GM06990 (cell line): Measurements from ENCODE around the gene SCAMP1.

Source experiments
- DNase-seq: peaks from one replicate; pipeline ENCODE4 v3.0.0-alpha.2; 2011; ENCODE audit not compliant: insufficient read length; ENCODE audit errors: extremely low read depth
- H3K27me3 ChIP-seq: replicated peaks from 2 replicates; pipeline ENCODE4 v1.6.0; 2011; ENCODE audit warnings: low read length; ENCODE audit not compliant: control insufficient read depth, insufficient read depth
- H3K36me3 ChIP-seq: 2 replicates; pipeline ENCODE4 v1.5.1; 2011; ENCODE audit warnings: low read length; ENCODE audit not compliant: control insufficient read depth, insufficient read depth
- H3K4me3 ChIP-seq: replicated peaks from 2 replicates; pipeline ENCODE4 v1.5.1; 2011; ENCODE audit warnings: low read depth, mild to moderate bottlenecking, control low read depth, low read length
- TF ChIP-seq, protein P1 (sequence below): IDR thresholded peaks from 2 replicates; pipeline ENCODE4 v1.5.1; 2011; ENCODE audit warnings: low read length, control low read depth, mild to moderate bottlenecking, inconsistent platforms; ENCODE audit not compliant: insufficient read depth, poor library complexity, severe bottlenecking

Gene SCAMP1

DNA sequence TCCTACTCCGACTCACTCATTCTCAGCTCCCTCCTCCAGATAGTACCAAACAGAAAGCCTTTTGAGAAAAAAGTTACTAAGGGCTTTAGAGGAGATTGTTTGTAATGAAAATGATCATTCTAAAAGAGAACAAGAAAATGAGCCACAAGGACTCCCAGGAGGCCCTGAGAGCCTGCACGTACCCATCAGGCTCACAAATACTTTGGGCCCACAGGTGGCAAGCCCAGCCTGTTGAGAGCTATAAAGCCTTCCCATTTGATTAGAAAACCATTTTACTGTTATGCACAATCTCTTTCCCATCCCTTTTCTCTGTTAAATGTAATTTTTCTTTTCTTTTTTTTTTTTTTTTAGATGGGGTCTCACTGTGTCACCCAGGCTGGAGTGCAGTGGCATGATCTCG is 152.0 kb downstream of the SCAMP1 start:
- Histone ChIP-seq H3K27me3 (no peaks in the 10 kb centered on the region), H3K36me3 (peaks cover 1% of the 10 kb centered on the region; the same call in 1 of the 2 replicates), H3K4me3 (no peak overlapping the region)
- TF ChIP-seq, protein P1, sequence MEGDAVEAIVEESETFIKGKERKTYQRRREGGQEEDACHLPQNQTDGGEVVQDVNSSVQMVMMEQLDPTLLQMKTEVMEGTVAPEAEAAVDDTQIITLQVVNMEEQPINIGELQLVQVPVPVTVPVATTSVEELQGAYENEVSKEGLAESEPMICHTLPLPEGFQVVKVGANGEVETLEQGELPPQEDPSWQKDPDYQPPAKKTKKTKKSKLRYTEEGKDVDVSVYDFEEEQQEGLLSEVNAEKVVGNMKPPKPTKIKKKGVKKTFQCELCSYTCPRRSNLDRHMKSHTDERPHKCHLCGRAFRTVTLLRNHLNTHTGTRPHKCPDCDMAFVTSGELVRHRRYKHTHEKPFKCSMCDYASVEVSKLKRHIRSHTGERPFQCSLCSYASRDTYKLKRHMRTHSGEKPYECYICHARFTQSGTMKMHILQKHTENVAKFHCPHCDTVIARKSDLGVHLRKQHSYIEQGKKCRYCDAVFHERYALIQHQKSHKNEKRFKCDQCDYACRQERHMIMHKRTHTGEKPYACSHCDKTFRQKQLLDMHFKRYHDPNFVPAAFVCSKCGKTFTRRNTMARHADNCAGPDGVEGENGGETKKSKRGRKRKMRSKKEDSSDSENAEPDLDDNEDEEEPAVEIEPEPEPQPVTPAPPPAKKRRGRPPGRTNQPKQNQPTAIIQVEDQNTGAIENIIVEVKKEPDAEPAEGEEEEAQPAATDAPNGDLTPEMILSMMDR: no peak
- DNase-seq: no peak

DNA sequence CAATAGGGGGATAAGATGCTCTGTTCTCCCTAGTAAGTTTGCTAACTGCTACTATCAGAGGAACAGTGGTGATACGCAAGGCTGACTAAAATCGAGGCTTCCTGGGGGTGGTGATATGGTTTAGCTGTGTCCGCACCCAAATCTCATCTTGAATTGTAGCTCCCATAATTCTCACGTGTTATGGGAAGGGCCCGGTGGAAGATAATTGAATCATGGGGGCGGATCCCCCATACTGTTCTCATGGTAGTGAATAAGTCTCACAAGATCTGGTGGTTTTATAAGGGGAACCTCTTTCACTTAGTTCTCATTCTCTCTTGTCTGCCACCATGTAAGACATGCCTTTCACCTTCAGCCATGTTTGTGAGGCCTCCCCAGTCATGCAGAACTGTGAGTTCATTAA is 153.0 kb downstream of the SCAMP1 start:
- DNase-seq: no peak
- no peak overlapping the region for H3K4me3 ChIP-seq
- H3K27me3 ChIP-seq: no peaks in the 10 kb centered on the region
- TF ChIP-seq, protein P1: no peak
- H3K36me3 ChIP-seq: peaks cover 1% of the 10 kb centered on the region; the same call in 1 of the 2 replicates

DNA sequence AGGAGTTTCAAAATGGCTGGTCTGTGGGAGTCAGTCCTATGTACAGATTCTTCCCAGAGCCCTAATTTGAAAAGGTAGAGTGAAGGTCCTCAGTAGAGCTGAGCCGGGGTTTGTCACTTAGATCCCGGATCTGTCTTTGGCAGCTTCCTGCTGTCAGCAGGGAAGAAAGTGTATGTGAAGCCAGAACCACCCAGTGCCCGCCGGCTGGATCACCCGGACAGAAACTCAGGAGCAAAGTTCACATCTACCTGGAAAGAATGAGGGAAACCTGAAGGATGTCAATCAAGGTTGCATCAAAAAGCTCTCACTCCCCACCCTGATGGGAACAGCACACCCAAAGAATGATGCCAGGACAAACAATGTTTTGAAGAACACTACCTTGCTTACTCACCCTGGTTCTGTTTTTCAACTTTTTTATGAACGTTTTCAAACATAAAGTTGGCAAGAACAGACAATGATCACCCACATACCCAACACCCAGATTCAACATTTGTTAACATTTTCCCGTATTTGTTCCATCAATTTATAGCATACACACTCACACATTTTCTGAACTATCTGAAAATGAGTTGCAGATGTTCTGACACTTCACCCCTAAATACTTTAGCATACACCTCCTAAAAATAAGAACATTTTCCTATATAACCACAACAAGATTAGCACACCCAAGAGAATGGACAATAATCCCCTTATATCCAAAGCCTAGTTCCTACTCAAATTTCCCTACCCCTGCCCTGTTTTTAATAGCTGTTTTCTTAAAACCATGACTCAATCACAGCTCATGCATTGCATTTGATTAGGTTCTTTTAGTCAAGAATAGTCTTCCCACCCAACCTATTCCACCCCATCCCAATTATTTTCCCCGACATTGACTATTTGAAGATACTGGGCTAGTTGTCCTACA is 154.3 kb downstream of the SCAMP1 start:
- H3K27me3 ChIP-seq: no peaks in the 10 kb centered on the region
- H3K4me3 ChIP-seq: no peak overlapping the region
- DNase-seq: no peak
- H3K36me3 ChIP-seq: no peaks in the 10 kb centered on the region; the same call in 1 of the 2 replicates
- TF ChIP-seq, protein P1: no peak

DNA sequence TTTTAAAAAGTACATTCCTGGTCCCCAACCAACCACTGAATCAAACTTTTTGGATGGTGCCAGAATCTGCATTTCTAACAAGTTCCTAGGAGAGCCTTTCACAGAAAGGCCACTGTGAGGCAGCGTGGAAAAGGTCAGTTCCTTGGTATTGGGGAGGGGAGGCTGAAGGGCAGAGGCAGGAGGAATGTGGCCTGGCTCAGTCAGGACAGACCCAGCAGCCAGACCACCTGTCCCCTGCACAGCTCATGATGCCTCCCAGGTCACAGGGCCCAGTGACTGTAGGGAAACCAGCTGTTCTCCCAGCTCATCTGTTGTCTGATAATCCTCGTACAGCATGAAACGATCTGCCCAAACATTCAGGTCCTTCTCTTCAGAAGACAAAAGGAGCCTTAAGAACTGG is 155.3 kb downstream of the SCAMP1 start:
- H3K4me3 ChIP-seq: no peak overlapping the region
- no peak for DNase-seq
- no peaks in the 10 kb centered on the region for H3K27me3 ChIP-seq
- no peaks in the 10 kb centered on the region; the same call in 1 of the 2 replicates for H3K36me3 ChIP-seq
- TF ChIP-seq, protein P1: no peak

DNA sequence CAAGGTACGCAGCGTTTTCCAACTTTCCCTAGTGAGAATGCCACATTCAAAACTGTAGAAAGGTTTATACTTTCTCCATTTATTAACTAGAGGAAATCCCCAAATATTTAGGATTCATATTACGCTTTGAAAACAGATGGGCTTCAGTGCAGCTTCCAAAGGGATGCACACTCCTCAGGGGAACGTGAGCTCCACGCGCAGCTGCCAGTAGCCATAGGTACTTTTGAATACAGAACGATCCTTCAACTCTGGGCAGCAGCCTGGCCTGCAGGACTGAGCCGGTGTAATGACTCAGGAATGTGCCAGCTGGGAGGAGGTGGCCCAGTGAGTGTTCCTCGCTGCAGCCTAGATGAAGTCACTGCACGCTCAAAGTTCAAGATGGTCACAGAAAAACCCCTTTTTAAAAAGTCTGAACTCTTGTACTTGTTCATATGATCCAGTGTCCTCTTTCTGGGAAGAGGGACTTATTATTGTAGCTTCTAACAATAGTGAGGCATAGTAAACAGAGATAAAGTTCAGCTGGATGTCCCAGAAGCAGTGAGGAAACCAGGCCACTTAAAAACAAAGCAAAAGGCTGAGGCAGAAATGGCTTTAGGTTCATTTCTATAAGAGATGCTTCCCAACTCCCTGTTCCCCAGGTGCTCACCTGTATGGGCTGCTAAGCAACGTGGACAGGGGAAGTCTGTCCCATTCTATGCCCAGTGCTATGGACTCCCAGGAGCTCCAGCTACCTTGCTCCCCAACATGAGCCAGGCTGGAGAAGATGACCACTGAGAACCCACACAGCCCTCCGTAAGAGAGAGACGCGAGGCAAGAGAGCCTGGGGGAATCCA is 158.2 kb downstream of the SCAMP1 start:
- Histone ChIP-seq H3K27me3 (no peaks in the 10 kb centered on the region), H3K4me3 (no peak overlapping the region), H3K36me3 (no peaks in the 10 kb centered on the region; the same call in 1 of the 2 replicates)
- TF ChIP-seq, protein P1: no peak
- DNase-seq: no peak
